Adrenal gland (tissue), 5 donors: Measurements from ENCODE around the gene SGMS1.

ENCODE experiments used
- CTCF ChIP-seq, 6 experiments: fragments of 450-650 bp in 4 of 6; fragments of 200-600 bp in 2 of 6; sonication (generic) in 1 of 6; IDR thresholded peaks; 1 replicate in 5 of 6; 2 replicates in 1 of 6; pipeline versions ENCODE4 v1.5.1 to v1.8.0; 2016 to 2021; ENCODE audit warnings: antibody characterized with exemption in 6 of 6, mild to moderate bottlenecking in 2 of 6, moderate library complexity in 1 of 6
- POLR2A ChIP-seq, 2 donors: fragments of 450-650 bp; IDR thresholded peaks; one replicate each; pipeline ENCODE4 v1.6.1; 2017; ENCODE audit warnings: antibody characterized with exemption in 2 of 2, mild to moderate bottlenecking in 2 of 2, moderate library complexity in 1 of 2
- donor health status: DM: no; HTN: no; CAD: no.

GRCh38 chr10:50627443-50627842 lies 3.7 kb upstream of the SGMS1 start:
- TF ChIP-seq CTCF (IDR thresholded peaks at IDR 0.05) (no peak), POLR2A (IDR thresholded peaks at IDR 0.05) (no peak)
